Central memory CD8-positive, alpha-beta T cell (primary cell): Measurements from ENCODE around the gene ZNF366.

Experiments used
- ATAC-seq: fragments of 150-1000 bp; cut with Tn5 transposase; replicated peaks from 2 replicates; pipeline ENCODE4 v1.10.0; 2022; ENCODE audit warnings: mild to moderate bottlenecking, moderate FRiP score, moderate number of reproducible peaks; ENCODE audit not compliant: poor library complexity, severe bottlenecking; ENCODE audit errors: extremely low read depth
- DNase-seq, 2 donors: peaks; one replicate each; pipeline ENCODE4 v3.0.0; 2021; ENCODE audit warnings: low spot score in 2 of 2
- H3K27ac Mint-ChIP-seq: one replicate; pipeline ENCODE4 v1.8.0; 2022; ENCODE audit warnings: low read depth, mild to moderate bottlenecking, moderate library complexity, mixed read lengths
- H3K27me3 Mint-ChIP-seq: one replicate; pipeline ENCODE4 v1.8.0; 2022; ENCODE audit warnings: mixed read lengths
- H3K36me3 Mint-ChIP-seq: one replicate; pipeline ENCODE4 v1.8.0; 2022; ENCODE audit warnings: mild to moderate bottlenecking, moderate library complexity, mixed read lengths; ENCODE audit not compliant: insufficient read depth
- H3K4me1 Mint-ChIP-seq: one replicate; pipeline ENCODE4 v1.8.0; 2022; ENCODE audit warnings: mixed read lengths
- H3K4me3 Mint-ChIP-seq: one replicate; pipeline ENCODE4 v1.8.0; 2022; ENCODE audit warnings: mild to moderate bottlenecking, moderate library complexity, mixed read lengths
- H3K9me3 Mint-ChIP-seq: one replicate; pipeline ENCODE4 v1.8.0; 2022; ENCODE audit warnings: mixed read lengths

The ZNF366 gene

GRCh38 chr5:72465601-72466563 is 41.3 kb downstream of the ZNF366 start:
- DNase-seq (no peak), ATAC-seq (no peak)
- no peak overlapping the region for H3K27ac Mint-ChIP-seq
- H3K9me3 Mint-ChIP-seq: no peaks in the 10 kb centered on the region
- H3K4me1 Mint-ChIP-seq: no peaks in the 10 kb centered on the region
- H3K4me3 Mint-ChIP-seq: no peak overlapping the region
- peaks cover 56% of the 10 kb centered on the region for H3K27me3 Mint-ChIP-seq
- peaks cover 2% of the 10 kb centered on the region for H3K36me3 Mint-ChIP-seq

GRCh38 chr5:72465066-72465465 is 42.1 kb downstream of the ZNF366 start:
- H3K9me3 Mint-ChIP-seq: no peaks in the 10 kb centered on the region
- no peak overlapping the region for H3K4me3 Mint-ChIP-seq
- H3K27ac Mint-ChIP-seq: no peak overlapping the region
- no peaks in the 10 kb centered on the region for H3K36me3 Mint-ChIP-seq
- H3K27me3 Mint-ChIP-seq: peaks cover 51% of the 10 kb centered on the region
- DNase-seq: no peak
- ATAC-seq: no peak
- H3K4me1 Mint-ChIP-seq: no peaks in the 10 kb centered on the region

- Mint-ChIP-seq H3K9me3 (no peaks in the 10 kb centered on the region), H3K27ac (no peak overlapping the region), H3K4me1 (no peaks in the 10 kb centered on the region), H3K27me3 (peaks cover 44% of the 10 kb centered on the region), H3K36me3 (no peaks in the 10 kb centered on the region), H3K4me3 (no peak overlapping the region)
- no peak for ATAC-seq
- no peak for DNase-seq
Observed at GRCh38 chr5:72464071-72464470, 43.1 kb downstream of the ZNF366 start.

GRCh38 chr5:72463449-72464052 is 43.7 kb downstream of the ZNF366 start:
- Mint-ChIP-seq H3K27me3 (peaks cover 39% of the 10 kb centered on the region), H3K9me3 (no peaks in the 10 kb centered on the region), H3K27ac (no peak overlapping the region), H3K4me3 (no peak overlapping the region), H3K4me1 (no peaks in the 10 kb centered on the region), H3K36me3 (no peaks in the 10 kb centered on the region)
- ATAC-seq (no peak), DNase-seq (no peak)

- H3K27ac Mint-ChIP-seq: no peak overlapping the region
- H3K4me1 Mint-ChIP-seq: no peaks in the 10 kb centered on the region
- DNase-seq: no peak
- no peak overlapping the region for H3K4me3 Mint-ChIP-seq
- no peak for ATAC-seq
- H3K36me3 Mint-ChIP-seq: no peaks in the 10 kb centered on the region
- H3K9me3 Mint-ChIP-seq: no peaks in the 10 kb centered on the region
- peaks cover 37% of the 10 kb centered on the region for H3K27me3 Mint-ChIP-seq
Observed at GRCh38 chr5:72460413-72460812, 46.8 kb downstream of the ZNF366 start.

- H3K4me3 Mint-ChIP-seq: no peak overlapping the region
- H3K4me1 Mint-ChIP-seq: no peaks in the 10 kb centered on the region
- ATAC-seq: no peak
- H3K27me3 Mint-ChIP-seq: peaks cover 32% of the 10 kb centered on the region
- DNase-seq: no peak
- H3K9me3 Mint-ChIP-seq: no peaks in the 10 kb centered on the region
- H3K27ac Mint-ChIP-seq: no peak overlapping the region
- no peaks in the 10 kb centered on the region for H3K36me3 Mint-ChIP-seq
Observed at GRCh38 chr5:72459913-72460312, 47.3 kb downstream of the ZNF366 start.

GRCh38 chr5:72459089-72459661 is 48.0 kb downstream of the ZNF366 start:
- ATAC-seq (no peak), DNase-seq (no peak)
- H3K4me1 Mint-ChIP-seq: no peaks in the 10 kb centered on the region
- no peaks in the 10 kb centered on the region for H3K9me3 Mint-ChIP-seq
- H3K4me3 Mint-ChIP-seq: no peak overlapping the region
- H3K36me3 Mint-ChIP-seq: no peaks in the 10 kb centered on the region
- H3K27ac Mint-ChIP-seq: no peak overlapping the region
- H3K27me3 Mint-ChIP-seq: peaks cover 28% of the 10 kb centered on the region

GRCh38 chr5:72458407-72458806 is 48.8 kb downstream of the ZNF366 start:
- Mint-ChIP-seq H3K27ac (no peak overlapping the region), H3K36me3 (no peaks in the 10 kb centered on the region)

GRCh38 chr5:72457491-72457890 is 49.7 kb downstream of the ZNF366 start:
- Mint-ChIP-seq H3K4me1 (no peaks in the 10 kb centered on the region), H3K4me3 (no peak overlapping the region), H3K9me3 (no peaks in the 10 kb centered on the region), H3K36me3 (peaks cover 2% of the 10 kb centered on the region), H3K27ac (no peak overlapping the region), H3K27me3 (peaks cover 15% of the 10 kb centered on the region)
- DNase-seq (no peak), ATAC-seq (no peak)

More at GRCh38 chr5:72458407-72458806, 48.8 kb downstream of the ZNF366 start:
- Mint-ChIP-seq H3K27me3 (peaks cover 24% of the 10 kb centered on the region), H3K9me3 (no peaks in the 10 kb centered on the region), H3K4me3 (no peak overlapping the region), H3K4me1 (no peaks in the 10 kb centered on the region)
- ATAC-seq (no peak), DNase-seq (no peak)

GRCh38 chr5:72456391-72457074 is 50.7 kb downstream of the ZNF366 start:
- Mint-ChIP-seq H3K27me3 (peaks cover 14% of the 10 kb centered on the region), H3K4me1 (no peaks in the 10 kb centered on the region), H3K9me3 (no peaks in the 10 kb centered on the region), H3K36me3 (peaks cover 2% of the 10 kb centered on the region), H3K27ac (no peak overlapping the region), H3K4me3 (no peak overlapping the region)
- DNase-seq (no peak), ATAC-seq (no peak)

GRCh38 chr5:72455476-72455875 is 51.7 kb downstream of the ZNF366 start:
- Mint-ChIP-seq H3K27ac (no peak overlapping the region), H3K27me3 (peaks cover 12% of the 10 kb centered on the region), H3K4me3 (no peak overlapping the region), H3K4me1 (no peaks in the 10 kb centered on the region), H3K9me3 (no peaks in the 10 kb centered on the region), H3K36me3 (peaks cover 2% of the 10 kb centered on the region)
- DNase-seq (no peak), ATAC-seq (no peak)

GRCh38 chr5:72454996-72455395 is 52.2 kb downstream of the ZNF366 start:
- Mint-ChIP-seq H3K27ac (no peak overlapping the region), H3K4me3 (no peak overlapping the region)

More at GRCh38 chr5:72454996-72455395, 52.2 kb downstream of the ZNF366 start:
- Mint-ChIP-seq H3K9me3 (no peaks in the 10 kb centered on the region), H3K4me1 (no peaks in the 10 kb centered on the region), H3K36me3 (peaks cover 2% of the 10 kb centered on the region), H3K27me3 (peaks cover 12% of the 10 kb centered on the region)
- ATAC-seq: no peak
- no peak for DNase-seq
